OCI-LY1 (cell line): ENCODE data around the gene TAF4.

Experiments
- H2AFZ ChIP-seq: fragments of 200-600 bp; sonication (generic), shearing (Covaris generic); 2 replicates; pipeline ENCODE4 v1.6.0; 2014; ENCODE audit warnings: antibody characterized with exemption, mild to moderate bottlenecking, low read length
- H3F3A ChIP-seq: fragments of 200-600 bp; sonication (generic), shearing (Covaris generic); 2 replicates; pipeline ENCODE4 v1.6.0; 2014; ENCODE audit warnings: mild to moderate bottlenecking, antibody characterized with exemption, low read length, moderate library complexity; ENCODE audit not compliant: insufficient read depth
- H3K27ac ChIP-seq: fragments of 200-600 bp; sonication (generic); 2 replicates; pipeline ENCODE4 v1.5.1; 2014; ENCODE audit warnings: low read length, mixed run types, mild to moderate bottlenecking, low read depth; ENCODE audit not compliant: poor library complexity, severe bottlenecking
- H3K27me3 ChIP-seq: fragments of 200-600 bp; sonication (generic); 2 replicates; pipeline ENCODE4 v1.6.0; 2014; ENCODE audit warnings: antibody characterized with exemption, mild to moderate bottlenecking, low read length, moderate library complexity; ENCODE audit not compliant: insufficient read depth
- H3K36me3 ChIP-seq: fragments of 200-600 bp; sonication (generic); 2 replicates; pipeline ENCODE4 v1.6.1; 2014; ENCODE audit warnings: mild to moderate bottlenecking, antibody characterized with exemption, low read length, moderate library complexity, mixed read lengths; ENCODE audit not compliant: insufficient read depth
- H3K4me1 ChIP-seq: fragments of 200-600 bp; sonication (generic); 2 replicates; pipeline ENCODE4 v1.5.1; 2014; ENCODE audit warnings: mild to moderate bottlenecking, low read length, moderate library complexity; ENCODE audit not compliant: insufficient read depth, severe bottlenecking
- H3K4me2 ChIP-seq: fragments of 200-600 bp; sonication (generic), shearing (Covaris generic); 2 replicates; pipeline ENCODE4 v1.6.1; 2014; ENCODE audit warnings: low read length
- H3K4me3 ChIP-seq: fragments of 200-600 bp; sonication (generic); 2 replicates; pipeline ENCODE4 v1.5.1; 2014; ENCODE audit warnings: low read length, low read depth, mild to moderate bottlenecking, mixed read lengths; ENCODE audit not compliant: poor library complexity, severe bottlenecking
- H3K79me2 ChIP-seq: fragments of 200-600 bp; shearing (Covaris generic); 2 replicates; pipeline ENCODE4 v1.6.1; 2016; ENCODE audit warnings: mixed run types, low read length, mixed read lengths; ENCODE audit not compliant: insufficient read depth
- H3K9ac ChIP-seq: fragments of 200-600 bp; sonication (generic), shearing (Covaris generic); 2 replicates; pipeline ENCODE4 v1.6.1; 2014; ENCODE audit warnings: mild to moderate bottlenecking, low read length, mixed read lengths
- H3K9me2 ChIP-seq: fragments of 200-600 bp; sonication (generic), shearing (Covaris generic); 2 replicates; pipeline ENCODE4 v1.6.1; 2014; ENCODE audit warnings: low read depth, mild to moderate bottlenecking, low read length, mixed read lengths
- H3K9me3 ChIP-seq: fragments of 200-600 bp; shearing (Covaris generic); 2 replicates; pipeline ENCODE4 v1.6.1; 2014; ENCODE audit warnings: low read length, mixed read lengths
- H4K20me1 ChIP-seq: fragments of 200-600 bp; sonication (generic), shearing (Covaris generic); 2 replicates; pipeline ENCODE4 v1.6.0; 2016; ENCODE audit warnings: mild to moderate bottlenecking, low read length; ENCODE audit not compliant: insufficient read depth
- CTCF ChIP-seq: fragments of 200-600 bp; sonication (generic), shearing (Covaris generic); IDR thresholded peaks from 2 replicates; pipeline ENCODE4 v1.5.1; 2017; ENCODE audit warnings: mild to moderate bottlenecking, antibody characterized with exemption, low read length, moderate library complexity, mixed read lengths
- EZH2 ChIP-seq: fragments of 200-600 bp; sonication (generic), shearing (Covaris generic); IDR thresholded peaks from 2 replicates; pipeline ENCODE4 v1.8.0; 2017; ENCODE audit warnings: borderline replicate concordance, mixed run types, mild to moderate bottlenecking, antibody characterized with exemption, low read length, moderate library complexity, mixed read lengths

The TAF4 gene

GRCh38 chr20:62025832-62026563, 39.7 kb downstream of the TAF4 start:
- Histone ChIP-seq H3K4me1 (peaks cover 11% of the 10 kb centered on the region), H2AFZ (no peak overlapping the region), H3K27me3 (no peaks in the 10 kb centered on the region), H3K4me2 (no peak overlapping the region), H3K36me3 (peaks cover 3% of the 10 kb centered on the region; the same call in 1 of the 2 replicates), H3K9me2 (no peaks in the 10 kb centered on the region), H3F3A (no peaks in the 10 kb centered on the region), H4K20me1 (no peaks in the 10 kb centered on the region), H3K9me3 (no peaks in the 10 kb centered on the region), H3K9ac (no peak overlapping the region), H3K79me2 (peaks cover 23% of the 10 kb centered on the region; the same call in 1 of the 2 replicates), H3K4me3 (no peak overlapping the region), H3K27ac (no peak overlapping the region)
- TF ChIP-seq EZH2 (no peak), CTCF (no peak)

- no peaks in the 10 kb centered on the region for H4K20me1 ChIP-seq
- H3K9me2 ChIP-seq: no peaks in the 10 kb centered on the region
- H3K4me1 ChIP-seq: peaks cover 5% of the 10 kb centered on the region
- no peaks in the 10 kb centered on the region for H3F3A ChIP-seq
- no peak overlapping the region for H3K27ac ChIP-seq
- no peaks in the 10 kb centered on the region for H3K27me3 ChIP-seq
- H2AFZ ChIP-seq: no peak overlapping the region
- no peak overlapping the region for H3K4me3 ChIP-seq
- H3K79me2 ChIP-seq: peaks cover 26% of the 10 kb centered on the region
- no peaks in the 10 kb centered on the region for H3K9me3 ChIP-seq
- H3K36me3 ChIP-seq: peaks cover 3% of the 10 kb centered on the region; the same call in 1 of the 2 replicates
- H3K9ac ChIP-seq: no peak overlapping the region
- TF ChIP-seq EZH2 (no peak), CTCF (no peak)
- H3K4me2 ChIP-seq: no peak overlapping the region
Measured at GRCh38 chr20:62025394-62025793, 40.3 kb downstream of the TAF4 start.

- H4K20me1 ChIP-seq: no peaks in the 10 kb centered on the region
- no peak overlapping the region for H3K9ac ChIP-seq
- H3K27ac ChIP-seq: no peak overlapping the region
- no peaks in the 10 kb centered on the region for H3K9me2 ChIP-seq
- H3K9me3 ChIP-seq: no peaks in the 10 kb centered on the region
- no peaks in the 10 kb centered on the region for H3F3A ChIP-seq
- H3K4me1 ChIP-seq: no peaks in the 10 kb centered on the region
- H2AFZ ChIP-seq: no peak overlapping the region
- peaks cover 20% of the 10 kb centered on the region for H3K79me2 ChIP-seq
- no peaks in the 10 kb centered on the region for H3K27me3 ChIP-seq
- peaks cover 3% of the 10 kb centered on the region; the same call in 1 of the 2 replicates for H3K36me3 ChIP-seq
- no peak for TF ChIP-seq CTCF
- TF ChIP-seq EZH2: no peak
- H3K4me3 ChIP-seq: no peak overlapping the region
- H3K4me2 ChIP-seq: no peak overlapping the region
Measured at GRCh38 chr20:62023935-62024334, 41.7 kb downstream of the TAF4 start.
